GM10847 (cell line): ENCODE measurements around the gene CLCF1.

Source experiments
- POLR2A ChIP-seq: IDR thresholded peaks from 2 replicates; pipeline ENCODE4 v1.6.1; 2011; ENCODE audit not compliant: insufficient read length; ENCODE audit errors: extremely low read depth

The CLCF1 gene

GRCh38 chr11:67372321-67372992 lies 941 bp downstream of the CLCF1 start:
- no peak for TF ChIP-seq POLR2A

GRCh38 chr11:67371911-67372320 lies 1.5 kb downstream of the CLCF1 start:
- no peak for TF ChIP-seq POLR2A

GRCh38 chr11:67371189-67371910 lies 2.0 kb downstream of the CLCF1 start:
- TF ChIP-seq POLR2A, result no peak

GRCh38 chr11:67370351-67371076 lies 2.9 kb downstream of the CLCF1 start:
- TF ChIP-seq POLR2A, result no peak

GRCh38 chr11:67369801-67370284 lies 3.6 kb downstream of the CLCF1 start:
- no peak for TF ChIP-seq POLR2A

GRCh38 chr11:67369275-67369674 lies 4.1 kb downstream of the CLCF1 start:
- no peak for TF ChIP-seq POLR2A

GRCh38 chr11:67368621-67369020 lies 4.8 kb downstream of the CLCF1 start:
- TF ChIP-seq POLR2A, result no peak

GRCh38 chr11:67367761-67368227 lies 5.6 kb downstream of the CLCF1 start:
- no peak for TF ChIP-seq POLR2A

- no peak for TF ChIP-seq POLR2A
Measured at GRCh38 chr11:67366961-67367760, 6.2 kb downstream of the CLCF1 start.

- no peak for TF ChIP-seq POLR2A
Measured at GRCh38 chr11:67366546-67366945, 6.9 kb downstream of the CLCF1 start.

- no peak for TF ChIP-seq POLR2A
Measured at GRCh38 chr11:67365736-67366444, 7.5 kb downstream of the CLCF1 start.

- no peak for TF ChIP-seq POLR2A
Measured at GRCh38 chr11:67364783-67365722, 8.3 kb downstream of the CLCF1 start.

- no peak for TF ChIP-seq POLR2A
Measured at GRCh38 chr11:67364169-67364568, 9.2 kb downstream of the CLCF1 start.
